Astrocyte (in vitro differentiated cells and primary cell): ENCODE measurements around the gene STK40.

ENCODE experiments used
- EZH2 ChIP-seq: IDR thresholded peaks from 2 replicates; pipeline ENCODE4 v1.6.1; 2012; ENCODE audit warnings: mild to moderate bottlenecking, low read length, inconsistent platforms; ENCODE audit not compliant: insufficient read depth
- TF ChIP-seq, protein P1 (sequence below): IDR thresholded peaks from 2 replicates; pipeline ENCODE4 v1.5.1; 2011; ENCODE audit warnings: low read depth, mild to moderate bottlenecking, inconsistent platforms, low read length, moderate library complexity; ENCODE audit not compliant: insufficient read depth

DNA sequence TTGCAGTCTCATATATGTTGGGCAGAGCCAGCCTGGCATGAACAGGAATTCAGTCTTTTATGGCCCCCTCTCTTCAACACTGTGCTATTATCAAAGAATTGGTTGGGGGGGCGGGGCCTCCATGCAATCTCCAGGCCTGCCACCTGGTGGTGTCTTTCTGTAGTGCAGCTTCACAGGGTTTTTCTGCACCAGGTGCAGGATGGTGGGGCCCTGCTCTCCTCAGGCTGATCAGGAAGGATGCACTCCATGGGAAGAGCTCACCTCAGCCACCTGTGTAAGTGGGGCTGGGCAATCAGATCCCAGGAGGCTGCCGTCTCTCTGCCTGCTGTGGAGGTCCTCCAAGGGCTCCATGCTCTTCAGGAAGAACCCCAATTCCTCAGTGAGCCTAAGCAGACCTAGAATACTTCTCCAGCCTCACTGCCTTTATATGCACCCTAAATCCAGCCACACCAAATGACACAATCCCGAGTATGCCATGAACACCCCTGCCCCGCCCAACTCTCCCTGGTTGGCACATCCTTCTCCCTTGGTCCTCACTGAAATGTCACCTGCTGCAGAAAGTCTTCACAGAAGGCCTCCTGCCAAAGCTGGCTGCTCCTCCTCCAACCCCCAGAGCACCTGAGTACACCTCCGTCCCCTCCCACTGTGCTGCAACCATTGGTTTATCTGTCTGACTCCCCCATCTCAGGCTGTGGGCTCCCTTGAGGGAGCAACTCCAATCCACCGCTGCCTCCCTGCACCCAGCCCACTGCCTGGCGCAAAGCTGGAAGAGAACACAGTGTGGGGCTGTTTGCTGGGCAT is 16.5 kb downstream of the STK40 start:
- TF ChIP-seq, protein P1, sequence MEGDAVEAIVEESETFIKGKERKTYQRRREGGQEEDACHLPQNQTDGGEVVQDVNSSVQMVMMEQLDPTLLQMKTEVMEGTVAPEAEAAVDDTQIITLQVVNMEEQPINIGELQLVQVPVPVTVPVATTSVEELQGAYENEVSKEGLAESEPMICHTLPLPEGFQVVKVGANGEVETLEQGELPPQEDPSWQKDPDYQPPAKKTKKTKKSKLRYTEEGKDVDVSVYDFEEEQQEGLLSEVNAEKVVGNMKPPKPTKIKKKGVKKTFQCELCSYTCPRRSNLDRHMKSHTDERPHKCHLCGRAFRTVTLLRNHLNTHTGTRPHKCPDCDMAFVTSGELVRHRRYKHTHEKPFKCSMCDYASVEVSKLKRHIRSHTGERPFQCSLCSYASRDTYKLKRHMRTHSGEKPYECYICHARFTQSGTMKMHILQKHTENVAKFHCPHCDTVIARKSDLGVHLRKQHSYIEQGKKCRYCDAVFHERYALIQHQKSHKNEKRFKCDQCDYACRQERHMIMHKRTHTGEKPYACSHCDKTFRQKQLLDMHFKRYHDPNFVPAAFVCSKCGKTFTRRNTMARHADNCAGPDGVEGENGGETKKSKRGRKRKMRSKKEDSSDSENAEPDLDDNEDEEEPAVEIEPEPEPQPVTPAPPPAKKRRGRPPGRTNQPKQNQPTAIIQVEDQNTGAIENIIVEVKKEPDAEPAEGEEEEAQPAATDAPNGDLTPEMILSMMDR, result peak; percentile 81
- TF ChIP-seq EZH2, result no peak
